ENCODE data around the gene APOA1.

DNA sequence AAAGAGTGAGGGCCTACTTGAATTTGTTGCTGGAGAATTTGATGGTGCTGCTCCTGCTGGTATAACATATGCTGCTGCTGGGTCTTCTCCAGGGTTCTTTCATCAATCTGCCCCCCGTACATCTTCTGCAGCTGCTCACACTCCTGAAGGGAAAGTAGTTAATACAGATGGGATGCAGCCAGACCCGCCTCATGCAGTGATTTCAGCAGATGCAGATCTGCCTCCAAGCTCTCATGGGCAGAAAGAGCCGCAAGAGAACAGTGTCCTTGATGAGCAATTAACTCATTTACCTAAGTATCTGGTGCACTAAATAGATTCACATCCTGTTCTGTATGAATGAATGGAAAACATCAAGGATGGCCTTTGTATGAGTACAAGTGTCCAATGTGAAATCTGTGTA is 24.8 kb upstream of the APOA1 start:
- TF ChIP-seq, protein P1, sequence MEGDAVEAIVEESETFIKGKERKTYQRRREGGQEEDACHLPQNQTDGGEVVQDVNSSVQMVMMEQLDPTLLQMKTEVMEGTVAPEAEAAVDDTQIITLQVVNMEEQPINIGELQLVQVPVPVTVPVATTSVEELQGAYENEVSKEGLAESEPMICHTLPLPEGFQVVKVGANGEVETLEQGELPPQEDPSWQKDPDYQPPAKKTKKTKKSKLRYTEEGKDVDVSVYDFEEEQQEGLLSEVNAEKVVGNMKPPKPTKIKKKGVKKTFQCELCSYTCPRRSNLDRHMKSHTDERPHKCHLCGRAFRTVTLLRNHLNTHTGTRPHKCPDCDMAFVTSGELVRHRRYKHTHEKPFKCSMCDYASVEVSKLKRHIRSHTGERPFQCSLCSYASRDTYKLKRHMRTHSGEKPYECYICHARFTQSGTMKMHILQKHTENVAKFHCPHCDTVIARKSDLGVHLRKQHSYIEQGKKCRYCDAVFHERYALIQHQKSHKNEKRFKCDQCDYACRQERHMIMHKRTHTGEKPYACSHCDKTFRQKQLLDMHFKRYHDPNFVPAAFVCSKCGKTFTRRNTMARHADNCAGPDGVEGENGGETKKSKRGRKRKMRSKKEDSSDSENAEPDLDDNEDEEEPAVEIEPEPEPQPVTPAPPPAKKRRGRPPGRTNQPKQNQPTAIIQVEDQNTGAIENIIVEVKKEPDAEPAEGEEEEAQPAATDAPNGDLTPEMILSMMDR (IDR thresholded peaks at IDR 0.05): no peak
- TF ChIP-seq POLR2A (IDR thresholded peaks at IDR 0.05): no peak
